PFSK-1 (cell line): ENCODE measurements around the gene ZNF432.

Source experiments
- FOXP2 ChIP-seq: optimal IDR thresholded peaks from 2 replicates; pipeline ENCODE3; 2011; ENCODE audit warnings: borderline replicate concordance, control low read depth, inconsistent platforms; ENCODE audit not compliant: insufficient read depth; ENCODE audit errors: extremely low read length, extremely low read depth
- POLR2AphosphoS5 ChIP-seq: IDR thresholded peaks from 2 replicates; pipeline ENCODE4 v1.6.1; 2012; ENCODE audit warnings: low read depth, mild to moderate bottlenecking, control low read depth, low read length, moderate library complexity
- REST ChIP-seq, 2 experiments: IDR thresholded peaks; 2 replicates each; pipeline versions ENCODE4 v1.6.1 to v1.8.0; 2011 to 2012; ENCODE audit warnings: low read depth in 2 of 2, low read length in 2 of 2, control low read depth in 1 of 2, inconsistent platforms in 1 of 2, mild to moderate bottlenecking in 1 of 2, moderate library complexity in 1 of 2; ENCODE audit not compliant: insufficient read depth in 1 of 2
- SIN3A ChIP-seq: IDR thresholded peaks from 2 replicates; pipeline ENCODE4 v1.6.1; 2012; ENCODE audit warnings: mild to moderate bottlenecking, low read length, moderate library complexity, borderline replicate concordance; ENCODE audit not compliant: insufficient read depth
- TAF1 ChIP-seq: IDR thresholded peaks from 2 replicates; pipeline ENCODE4 v1.6.1; 2012; ENCODE audit warnings: low read length, control low read depth, borderline replicate concordance; ENCODE audit not compliant: insufficient read depth

ZNF432 gene

GRCh38 chr19:52069653-52070052 is 21.0 kb upstream of the ZNF432 start:
- TF ChIP-seq TAF1 (no peak), POLR2AphosphoS5 (no peak)

GRCh38 chr19:52066258-52066863 is 17.7 kb upstream of the ZNF432 start:
- no peak for TF ChIP-seq FOXP2
- TF ChIP-seq POLR2AphosphoS5 = no peak
- TF ChIP-seq TAF1 = no peak
- TF ChIP-seq SIN3A = no peak
- TF ChIP-seq REST (IDR thresholded peaks at IDR 0.05; ENCODE audit: insufficient read depth in 1 of 2, low read depth in 2 of 2, low read length in 2 of 2) = no peak

GRCh38 chr19:52065399-52065798 is 16.8 kb upstream of the ZNF432 start:
- no peak for TF ChIP-seq POLR2AphosphoS5
- TF ChIP-seq TAF1 = no peak
- TF ChIP-seq SIN3A = no peak
- TF ChIP-seq FOXP2 = no peak
- no peak for TF ChIP-seq REST (IDR thresholded peaks at IDR 0.05; ENCODE audit: insufficient read depth in 1 of 2, low read depth in 2 of 2, low read length in 2 of 2)

GRCh38 chr19:52039169-52039568 is 9.5 kb downstream of the ZNF432 start:
- no peak for TF ChIP-seq POLR2AphosphoS5

GRCh38 chr19:52034051-52034728 is 14.4 kb downstream of the ZNF432 start:
- TF ChIP-seq REST (IDR thresholded peaks at IDR 0.05; ENCODE audit: insufficient read depth in 1 of 2, low read depth in 2 of 2, low read length in 2 of 2) (no peak), SIN3A (no peak), TAF1 (no peak), FOXP2 (no peak), POLR2AphosphoS5 (no peak)

GRCh38 chr19:52028780-52029123 is 19.9 kb downstream of the ZNF432 start:
- TF ChIP-seq REST (IDR thresholded peaks at IDR 0.05; ENCODE audit: insufficient read depth in 1 of 2, low read depth in 2 of 2, low read length in 2 of 2) = no peak
- no peak for TF ChIP-seq SIN3A
- TF ChIP-seq TAF1 = no peak
- TF ChIP-seq POLR2AphosphoS5 = no peak
- TF ChIP-seq FOXP2 = no peak
